ENCODE data around the gene BROX. TPM values are rescaled to one million over a fixed set of nuclear protein-coding genes. Genes with fewer than 3 reads are reported as not detected.
A peak's percentile ranks its signal among the peaks of the same experiment; 100 is the strongest.

The BROX gene
- total and polyA plus RNA-seq, 3 donors from 2014 or later = 20.8 to 41.3 (median 37.3) TPM

DNA sequence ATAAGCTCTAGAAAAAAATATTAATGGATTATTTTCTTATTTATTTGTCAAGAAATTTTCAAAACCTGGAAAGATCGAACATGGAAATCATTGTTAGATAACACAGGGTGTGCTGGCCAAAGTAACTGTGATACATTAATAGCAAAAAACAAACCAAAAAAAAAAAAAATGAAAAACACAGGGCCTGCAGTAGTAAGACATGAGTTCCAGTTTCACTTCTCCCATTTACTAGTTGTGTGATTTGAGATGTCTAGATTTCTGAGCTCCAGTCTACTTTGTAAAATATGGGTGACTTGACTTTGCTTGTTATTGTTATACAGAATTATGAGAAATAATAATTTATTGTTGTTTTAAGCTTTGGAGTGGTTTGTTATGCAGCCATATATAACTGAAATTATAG is 38.3 kb downstream of the BROX start:
- intact Hi-C loops (cut with DNase I; ENCODE audit: low total_unique reads) = no loop called here

DNA sequence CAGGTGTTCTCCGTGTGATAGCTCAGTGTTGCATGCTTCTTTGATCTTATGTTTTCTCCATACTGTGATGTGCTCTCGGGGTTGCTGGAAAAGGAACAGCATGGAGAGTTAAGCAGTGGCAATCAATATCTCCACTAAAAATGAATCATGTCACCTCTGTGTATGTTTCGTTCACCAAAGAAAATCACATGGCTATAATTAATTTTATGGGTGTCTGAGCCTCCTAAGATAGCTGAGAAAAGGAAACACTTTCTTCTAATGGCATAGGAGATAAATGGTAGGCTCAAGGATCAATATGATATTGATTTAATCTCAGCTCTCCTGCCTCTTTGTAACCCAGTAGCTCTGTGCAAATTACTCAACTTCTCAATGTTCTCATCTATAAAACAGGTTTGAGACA is 38.9 kb downstream of the BROX start:
- Histone ChIP-seq H3K9me3 (no peaks in the 10 kb centered on the region), H3K27me3 (no peaks in the 10 kb centered on the region), H3K4me3 (no peak overlapping the region), H3K27ac (no peak overlapping the region), H3K4me1 (no peaks in the 10 kb centered on the region), H3K36me3 (ENCODE audit: low read depth, missing control alignments) (no peaks in the 10 kb centered on the region)
- 86 to 88% methylated on average over 3 of the region's 3 CpGs for WGBS, 2 donors
- TF ChIP-seq, protein P1, sequence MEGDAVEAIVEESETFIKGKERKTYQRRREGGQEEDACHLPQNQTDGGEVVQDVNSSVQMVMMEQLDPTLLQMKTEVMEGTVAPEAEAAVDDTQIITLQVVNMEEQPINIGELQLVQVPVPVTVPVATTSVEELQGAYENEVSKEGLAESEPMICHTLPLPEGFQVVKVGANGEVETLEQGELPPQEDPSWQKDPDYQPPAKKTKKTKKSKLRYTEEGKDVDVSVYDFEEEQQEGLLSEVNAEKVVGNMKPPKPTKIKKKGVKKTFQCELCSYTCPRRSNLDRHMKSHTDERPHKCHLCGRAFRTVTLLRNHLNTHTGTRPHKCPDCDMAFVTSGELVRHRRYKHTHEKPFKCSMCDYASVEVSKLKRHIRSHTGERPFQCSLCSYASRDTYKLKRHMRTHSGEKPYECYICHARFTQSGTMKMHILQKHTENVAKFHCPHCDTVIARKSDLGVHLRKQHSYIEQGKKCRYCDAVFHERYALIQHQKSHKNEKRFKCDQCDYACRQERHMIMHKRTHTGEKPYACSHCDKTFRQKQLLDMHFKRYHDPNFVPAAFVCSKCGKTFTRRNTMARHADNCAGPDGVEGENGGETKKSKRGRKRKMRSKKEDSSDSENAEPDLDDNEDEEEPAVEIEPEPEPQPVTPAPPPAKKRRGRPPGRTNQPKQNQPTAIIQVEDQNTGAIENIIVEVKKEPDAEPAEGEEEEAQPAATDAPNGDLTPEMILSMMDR (IDR thresholded peaks at IDR 0.05) = no peak
- no peak for TF ChIP-seq POLR2A (IDR thresholded peaks at IDR 0.05)
- DNase-seq = no peak
- intact Hi-C loops (cut with DNase I; ENCODE audit: low total_unique reads) = no loop called here

More for the DNA sequence above, 38.3 kb downstream of the BROX start:
- 92% methylated on average over 1 of the region's 1 CpG for WGBS, 2 donors
- Histone ChIP-seq H3K36me3 (ENCODE audit: low read depth, missing control alignments) (no peaks in the 10 kb centered on the region), H3K4me3 (no peak overlapping the region), H3K27ac (no peak overlapping the region), H3K27me3 (no peaks in the 10 kb centered on the region), H3K4me1 (no peaks in the 10 kb centered on the region), H3K9me3 (no peaks in the 10 kb centered on the region)
- TF ChIP-seq POLR2A (IDR thresholded peaks at IDR 0.05) = no peak
- TF ChIP-seq, protein P1 (IDR thresholded peaks at IDR 0.05) = no peak
- no peak for DNase-seq

DNA sequence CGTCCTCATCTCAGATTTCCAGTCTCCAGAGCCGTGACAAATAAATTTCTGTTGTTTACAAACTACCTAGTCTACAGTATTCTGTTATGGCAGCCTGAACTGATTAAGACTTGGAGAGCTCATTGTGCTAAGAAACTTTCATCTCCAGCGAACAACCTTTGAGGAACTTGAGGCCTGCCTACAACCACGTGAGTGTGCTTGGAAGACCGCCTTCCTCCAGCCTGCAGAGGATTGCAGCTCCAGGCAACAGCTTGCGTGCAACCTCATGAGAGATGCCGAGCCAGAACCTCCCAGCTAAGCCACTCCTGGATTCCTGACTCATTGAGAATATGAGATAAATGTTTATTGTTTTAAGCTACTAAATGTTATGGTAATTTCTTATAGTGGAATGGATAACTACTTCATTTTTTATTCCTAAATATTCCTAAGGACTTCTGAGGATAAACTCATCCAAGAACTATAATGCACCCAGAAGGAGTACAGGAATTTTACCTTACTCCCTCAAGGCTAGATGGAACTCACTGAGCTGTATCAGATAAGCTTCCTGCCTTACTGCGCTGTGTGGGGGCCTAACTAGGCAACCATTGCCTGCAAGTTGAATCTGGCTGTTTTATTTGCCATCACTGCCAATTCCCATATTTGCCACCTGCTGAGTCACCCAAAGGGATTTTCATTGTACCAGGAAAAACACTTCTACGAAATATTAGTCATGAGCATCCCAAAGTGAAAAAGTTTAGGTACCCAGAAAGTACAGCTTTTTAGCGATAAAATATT is 42.2 kb downstream of the BROX start:
- peak; percentile 54 for DNase-seq
- Histone ChIP-seq H3K4me3 (no peak overlapping the region), H3K36me3 (ENCODE audit: low read depth, missing control alignments) (no peaks in the 10 kb centered on the region), H3K27me3 (no peaks in the 10 kb centered on the region), H3K9me3 (no peaks in the 10 kb centered on the region), H3K27ac (no peak overlapping the region), H3K4me1 (no peaks in the 10 kb centered on the region)
- no peak for TF ChIP-seq POLR2A (IDR thresholded peaks at IDR 0.05)
- TF ChIP-seq, protein P1 (IDR thresholded peaks at IDR 0.05) = no peak
- WGBS, 2 donors = 76 to 80% methylated on average over 10 of the region's 10 CpGs
- intact Hi-C loops (cut with DNase I; ENCODE audit: low total_unique reads) = no loop called here

DNA sequence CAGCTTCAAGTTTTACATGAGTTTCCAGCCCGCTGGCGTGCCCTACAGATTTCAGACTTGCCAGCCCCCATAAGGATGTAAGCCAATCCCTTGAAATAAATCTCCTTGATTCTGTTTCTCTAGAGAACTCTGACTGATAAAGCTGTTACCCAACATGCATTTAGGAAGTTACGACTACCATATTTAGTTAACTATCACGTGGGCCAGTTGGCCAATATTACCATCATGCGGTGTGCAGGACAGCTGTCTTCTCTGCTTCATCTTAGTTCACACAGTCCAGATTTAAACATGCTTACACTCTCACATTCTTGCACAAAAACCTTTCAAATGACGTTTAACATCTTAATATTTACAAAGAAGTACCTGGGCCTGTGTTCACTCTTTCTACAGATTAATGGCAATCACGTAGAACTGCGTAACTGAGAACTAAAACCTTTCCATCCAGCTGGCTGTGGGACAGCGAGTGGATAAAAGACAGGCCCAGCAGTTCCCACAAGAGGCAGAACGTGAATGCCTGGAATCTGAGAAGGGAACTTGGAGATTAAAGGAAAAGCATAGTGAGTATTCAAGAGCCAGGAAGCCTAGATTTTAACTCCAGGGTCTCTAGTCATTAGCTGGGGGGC is 45.4 kb downstream of the BROX start:
- no peak for DNase-seq
- intact Hi-C loops (cut with DNase I; ENCODE audit: low total_unique reads) = no loop called here
- H3K27me3 ChIP-seq = no peaks in the 10 kb centered on the region
- WGBS, 2 donors = 77 to 78% methylated on average over 10 of the region's 10 CpGs
- no peaks in the 10 kb centered on the region for H3K36me3 ChIP-seq (ENCODE audit: low read depth, missing control alignments)
- TF ChIP-seq, protein P1 (IDR thresholded peaks at IDR 0.05) = no peak
- TF ChIP-seq POLR2A (IDR thresholded peaks at IDR 0.05) = no peak
- H3K27ac ChIP-seq = no peak overlapping the region
- no peak overlapping the region for H3K4me3 ChIP-seq
- no peaks in the 10 kb centered on the region for H3K4me1 ChIP-seq
- no peaks in the 10 kb centered on the region for H3K9me3 ChIP-seq

Data from testis (tissue), 3 donors.